K562 (cell line): ENCODE data around the gene KAZN. TPM values are rescaled to one million over a fixed set of nuclear protein-coding genes. Genes with fewer than 3 reads are reported as not detected.

Experiments used
- CHD7 ChIP-seq: fragments of 200-600 bp; sonication (generic); IDR thresholded peaks from one replicate; pipeline ENCODE4 v1.6.1; 2012; ENCODE audit warnings: mild to moderate bottlenecking, low read depth, low read length, inconsistent platforms
- CTBP1 ChIP-seq: fragments of 450-650 bp; IDR thresholded peaks from 2 replicates; pipeline ENCODE4 v1.6.1; 2016; ENCODE audit warnings: borderline replicate concordance
- DLX4 ChIP-seq: fragments of 250-450 bp; sonication (Bioruptor Pico); IDR thresholded peaks from 2 replicates; pipeline ENCODE4 v1.6.1; 2021; ENCODE audit warnings: mild to moderate bottlenecking
- ERF ChIP-seq: fragments of 450-650 bp; formaldehyde crosslinking; IDR thresholded peaks from 2 replicates; pipeline ENCODE4 v1.4.0; 2020; ENCODE audit warnings: mild to moderate bottlenecking, mixed read lengths
- NFIC ChIP-seq: fragments of 450-650 bp; IDR thresholded peaks from 2 replicates; pipeline ENCODE4 v1.6.1; 2017; ENCODE audit warnings: mild to moderate bottlenecking, inconsistent platforms
- RAD21 ChIP-seq, 2 experiments: fragments of 250-450 bp in 1 of 2; fragments of 450-650 bp in 1 of 2; sonication (Bioruptor Pico) in 1 of 2; formaldehyde crosslinking in 1 of 2; IDR thresholded peaks in 1 of 2; conservative IDR thresholded peaks in 1 of 2; 2 replicates each; pipeline versions ENCODE4 v1.4.0 to v1.8.0; 2020 to 2022; ENCODE audit warnings: mild to moderate bottlenecking in 2 of 2, moderate library complexity in 1 of 2
- RBFOX2 ChIP-seq: fragments of 200-400 bp; formaldehyde crosslinking; IDR thresholded peaks from 2 replicates; pipeline ENCODE4 v1.6.1; 2017; ENCODE audit warnings: low read depth, mild to moderate bottlenecking, low read length, moderate library complexity
- SOX6 ChIP-seq: fragments of 450-650 bp; IDR thresholded peaks from 2 replicates; pipeline ENCODE4 v1.6.1; 2014; ENCODE audit warnings: mild to moderate bottlenecking
- TFAM ChIP-seq: fragments of 250-450 bp; sonication (Bioruptor Pico); conservative IDR thresholded peaks from 2 replicates; pipeline ENCODE4 v1.5.0; 2021; ENCODE audit warnings: mild to moderate bottlenecking, moderate library complexity
- ZBTB9 ChIP-seq: fragments of 450-650 bp; formaldehyde crosslinking; IDR thresholded peaks from 2 replicates; pipeline ENCODE4 v1.4.0; 2020; ENCODE audit warnings: mild to moderate bottlenecking, moderate library complexity
- ZNF444 ChIP-seq: fragments of 250-450 bp; sonication (Bioruptor Pico); IDR thresholded peaks from 2 replicates; pipeline ENCODE4 v1.4.0; 2020; ENCODE audit warnings: mild to moderate bottlenecking, moderate library complexity
- ZNF639 ChIP-seq, 2 experiments: fragments of 200-800 bp in 1 of 2; sonication (Bioruptor generic) in 1 of 2; sonication (generic) in 1 of 2; formaldehyde crosslinking in 1 of 2; IDR thresholded peaks in 1 of 2; conservative IDR thresholded peaks in 1 of 2; 2 replicates each; pipeline versions ENCODE4 v1.5.0 to v1.6.1; 2016 to 2020; ENCODE audit warnings: missing compliant biosample characterization in 1 of 2, missing genetic modification characterization in 1 of 2, missing genetic modification reagents in 1 of 2
- polyA plus RNA-seq, 8 experiments: library from polyadenylated mRNA; depleted of rRNA in 4 of 8; stranded (reverse) in 5 of 8; unstranded in 3 of 8; fragments of >200 nt; fragmentation: Nextera tagmentation in 2 of 8; fragmentation: Illumina TruSeq in 1 of 8; extraction: Ambion mirVana in 2 of 8; extraction: Trizol in 1 of 8; gene quantifications; 2 replicates each; pipeline versions ENCODE4 v1.2.1 to v1.2.3, GENCODE V29; 2011 to 2014; ENCODE audit warnings: inconsistent platforms in 1 of 8, missing spikeins in 1 of 8
- total RNA-seq, 7 experiments: library from RNA; depleted of rRNA in 6 of 7; stranded (reverse); fragments of >200 nt in 6 of 7; fragmentation: Illumina TruSeq in 2 of 7; extraction: Trizol in 2 of 7; gene quantifications; 2 replicates each; pipeline versions ENCODE4 v1.2.1 to v1.2.3, GENCODE V29; 2011 to 2021; ENCODE audit warnings: low replicate concordance in 1 of 7

Gene KAZN
- total and polyA plus RNA-seq, 9 of the 15 experiments (the other 6 are each of a cell fraction or from before 2014, with no cell fraction given): 2.1 to 21.6 (median 5.4) TPM

- no peak for TF ChIP-seq CHD7
- TF ChIP-seq RAD21 (CRISPR knock-in tag; conservative IDR thresholded peaks at IDR 0.05 in 1 of 2, IDR thresholded peaks at IDR 0.05 in 1 of 2): peak; percentile 56 to 66; a peak in 3 of 4 replicates
- no peak; the same call in 1 of the 2 replicates for TF ChIP-seq ERF
- 0 out of 2 replicates have a peak, but pooled peaks have one; percentile 37 for TF ChIP-seq ZBTB9
- TF ChIP-seq SOX6: no peak
- peak; percentile 26; the same call in 1 of the 2 replicates for TF ChIP-seq RBFOX2
- TF ChIP-seq ZNF639 (CRISPR knock-in tag; conservative IDR thresholded peaks at IDR 0.05 in 1 of 2, IDR thresholded peaks at IDR 0.05 in 1 of 2): peak in 1 of 2 experiments; percentile 69; a peak in 1 of 4 replicates
- TF ChIP-seq CTBP1: peak; percentile 58; the same call in 1 of the 2 replicates
- TF ChIP-seq NFIC: peak; percentile 12; the same call in 1 of the 2 replicates
- TF ChIP-seq ZNF444: no peak
- TF ChIP-seq DLX4: no peak
- TF ChIP-seq TFAM: no peak
Observed at GRCh38 chr1:15153842-15154479, 555.5 kb downstream of the KAZN start (continued).
